HL-60 (cell line): ENCODE data around the gene GAB4.
"Not testable (repeated sequence)": the region's sequence is repeated elsewhere in the genome, so short reads cannot be mapped to it uniquely, and the experiment has no call there.

ENCODE experiments used
- DNase-seq, 2 experiments: peaks; one replicate each; pipeline ENCODE4 v3.0.0-alpha.2; 2010 to 2020; ENCODE audit warnings: low read depth in 1 of 2, low spot score in 1 of 2
- H3K27ac ChIP-seq: fragments of 250-450 bp; sonication (Bioruptor Pico); replicated peaks from 2 replicates; pipeline ENCODE4 v1.5.1; 2020; ENCODE audit warnings: mild to moderate bottlenecking, moderate library complexity
- H3K27me3 ChIP-seq: fragments of 250-450 bp; sonication (Bioruptor Pico); 2 replicates; pipeline ENCODE4 v1.5.1; 2021; ENCODE audit warnings: mild to moderate bottlenecking, moderate library complexity; ENCODE audit not compliant: insufficient read depth, poor library complexity, severe bottlenecking
- H3K4me3 ChIP-seq: replicated peaks from 2 replicates; pipeline ENCODE4 v1.5.1; 2011; ENCODE audit warnings: mild to moderate bottlenecking, control low read depth, low read length; ENCODE audit not compliant: insufficient read depth
- CTCF ChIP-seq: IDR thresholded peaks from one replicate; pipeline ENCODE4 v1.5.1; 2011; ENCODE audit warnings: low read length, control low read depth, inconsistent platforms; ENCODE audit not compliant: insufficient read depth
- GABPA ChIP-seq: IDR thresholded peaks from 2 replicates; pipeline ENCODE4 v1.6.1; 2012; ENCODE audit warnings: low read depth
- POLR2AphosphoS5 ChIP-seq: IDR thresholded peaks from 2 replicates; pipeline ENCODE4 v1.6.1; 2012; ENCODE audit warnings: low read depth
- REST ChIP-seq: IDR thresholded peaks from 2 replicates; pipeline ENCODE4 v1.6.1; 2012; ENCODE audit warnings: low read depth; ENCODE audit not compliant: insufficient replicate concordance
- SPI1 ChIP-seq: IDR thresholded peaks from 2 replicates; pipeline ENCODE4 v1.6.1; 2012; ENCODE audit warnings: low read depth, mild to moderate bottlenecking, borderline replicate concordance

The GAB4 gene

DNA sequence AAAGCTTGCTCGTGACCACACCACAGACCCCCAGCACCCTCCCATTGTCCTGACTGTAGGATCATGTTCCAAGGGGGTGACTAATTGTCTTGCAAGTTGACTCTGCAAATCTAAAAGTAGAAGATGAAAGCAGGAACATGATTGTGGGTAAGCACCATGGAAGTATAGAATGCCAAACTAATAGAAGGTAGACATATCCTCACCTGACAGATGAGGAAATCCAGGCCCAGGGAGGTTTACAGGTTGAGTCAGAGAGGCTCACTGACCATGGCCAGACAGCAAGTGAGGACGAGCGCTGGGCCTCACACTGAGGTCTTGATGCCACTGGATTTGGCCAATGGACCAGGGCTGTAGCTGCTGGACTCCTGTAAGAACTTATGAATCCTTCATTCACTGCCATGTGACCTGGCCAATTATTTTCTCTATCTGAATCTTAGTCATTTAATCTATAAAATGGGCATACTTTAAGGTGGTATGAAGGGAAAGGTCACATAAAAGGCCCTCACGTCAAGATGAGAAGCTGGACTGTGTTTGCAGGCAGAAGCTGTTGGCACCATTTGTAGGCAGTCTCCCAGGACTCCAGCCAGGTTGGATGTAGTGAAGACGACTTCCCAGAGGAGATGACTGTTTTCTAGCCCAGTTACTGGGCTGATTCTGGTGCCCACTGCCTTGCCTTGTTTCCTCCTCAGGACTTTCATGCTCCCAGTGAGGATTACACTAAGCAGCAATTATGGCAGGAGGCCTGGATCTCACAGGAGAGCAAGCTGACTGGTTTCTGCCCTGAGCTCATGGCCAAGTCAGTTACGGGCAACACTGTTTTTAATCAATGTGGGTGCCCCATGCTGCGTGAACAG lies 54.6 kb downstream of the GAB4 start:
- H3K27ac ChIP-seq: no peak overlapping the region
- H3K27me3 ChIP-seq: peaks cover 2% of the 10 kb centered on the region
- no peak for DNase-seq
- TF ChIP-seq CTCF: no peak
- TF ChIP-seq SPI1: no peak
- no peak for TF ChIP-seq REST
- TF ChIP-seq POLR2AphosphoS5: no peak
- no peak for TF ChIP-seq GABPA
- H3K4me3 ChIP-seq: no peak overlapping the region

GRCh38 chr22:16949561-16949960 lies 58.5 kb downstream of the GAB4 start:
- Histone ChIP-seq H3K27me3 (peaks cover 2% of the 10 kb centered on the region), H3K27ac (no peak overlapping the region), H3K4me3 (no peak overlapping the region)
- DNase-seq: no peak
- TF ChIP-seq SPI1: no peak
- TF ChIP-seq POLR2AphosphoS5: no peak
- no peak for TF ChIP-seq CTCF
- TF ChIP-seq REST: no peak
- no peak for TF ChIP-seq GABPA

- Histone ChIP-seq H3K4me3 (no peak overlapping the region), H3K27me3 (peaks cover 3% of the 10 kb centered on the region), H3K27ac (no peak overlapping the region)
- TF ChIP-seq GABPA (no peak), SPI1 (no peak), CTCF (no peak), REST (no peak), POLR2AphosphoS5 (no peak)
- DNase-seq: no peak
These were observed 70.2 kb downstream of the GAB4 start for GRCh38 chr22:16937811-16938210.

DNA sequence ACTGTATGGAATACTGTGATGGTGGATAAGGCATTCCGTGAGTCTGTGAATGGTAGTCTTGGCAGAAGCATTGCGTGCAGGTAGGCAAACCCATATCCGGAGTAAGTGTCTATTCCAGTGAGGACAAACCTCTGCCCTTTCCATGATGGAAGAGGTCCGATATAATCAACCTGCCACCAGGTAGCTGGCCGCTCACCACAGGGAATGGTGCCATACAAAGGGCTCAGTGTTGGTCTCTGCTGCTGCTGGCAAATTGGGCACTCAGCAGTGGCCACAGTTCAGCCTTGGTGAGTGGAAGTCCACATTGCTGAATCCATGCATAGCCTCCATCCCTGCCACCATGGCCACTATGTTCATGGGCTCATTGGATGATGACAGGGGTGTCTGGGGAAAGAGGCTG lies 70.8 kb downstream of the GAB4 start:
- H3K27me3 ChIP-seq, DNase-seq, H3K27ac ChIP-seq, H3K4me3 ChIP-seq: not testable (repeated sequence)
